ENCODE measurements around the gene LHFPL3. TPM values are rescaled to one million over a fixed set of nuclear protein-coding genes. Genes with fewer than 3 reads are reported as not detected.
"Not testable (repeated sequence)": the region's sequence is repeated elsewhere in the genome, so short reads cannot be mapped to it uniquely, and the experiment has no call there.

The LHFPL3 gene
- total RNA-seq, 1 experiment from 2014 or later: not detected

GRCh38 chr7:104569751-104570150 lies 241.3 kb downstream of the LHFPL3 start:
- intact Hi-C loops (cut with micrococcal nuclease; ENCODE audit: unreplicated experiment): no loop called here
- no peaks in the 10 kb centered on the region for H3K36me3 ChIP-seq (ENCODE audit: low read depth)
- H3K9me2 ChIP-seq (ENCODE audit: insufficient read depth): no peaks in the 10 kb centered on the region
- ChIA-PET CTCF (no interaction called here), POLR2A (ENCODE audit: unreplicated experiment) (no interaction called here)
- H3K4me2 ChIP-seq: no peak overlapping the region
- H3F3A ChIP-seq (ENCODE audit: insufficient read depth, low read depth): no peaks in the 10 kb centered on the region
- no peak overlapping the region for H2AFZ ChIP-seq
- H3K4me1 ChIP-seq (replicated peaks; ENCODE audit: insufficient read depth): no peaks in the 10 kb centered on the region
- no peaks in the 10 kb centered on the region for H3K9me3 ChIP-seq (ENCODE audit: insufficient read depth, low read depth)
- DNase-seq: no peak
- H3K79me2 ChIP-seq (ENCODE audit: low read depth): no peaks in the 10 kb centered on the region
- BruUV-seq (replicated peaks): no TSS peak
- 0 out of 2 replicates have a peak, but pooled peaks cover 14% of the 10 kb centered on the region for H3K27me3 ChIP-seq (ENCODE audit: insufficient read depth, low read depth)
- no peak overlapping the region for H3K27ac ChIP-seq
- TF ChIP-seq CTCF (conservative IDR thresholded peaks at IDR 0.05) (no peak), EZH2 (IDR thresholded peaks at IDR 0.05; ENCODE audit: low read depth) (no peak)
- no peaks in the 10 kb centered on the region for H4K20me1 ChIP-seq (ENCODE audit: insufficient read depth)
- H3K4me3 ChIP-seq: no peak overlapping the region

GRCh38 chr7:104572554-104572953 lies 244.2 kb downstream of the LHFPL3 start:
- Histone ChIP-seq H4K20me1 (ENCODE audit: insufficient read depth) (no peaks in the 10 kb centered on the region), H3K4me3 (no peak overlapping the region), H3K9me3 (ENCODE audit: insufficient read depth, low read depth) (no peaks in the 10 kb centered on the region), H3K4me1 (replicated peaks; ENCODE audit: insufficient read depth) (no peaks in the 10 kb centered on the region), H3K27ac (no peak overlapping the region), H3K9me2 (ENCODE audit: insufficient read depth) (no peaks in the 10 kb centered on the region), H3K27me3 (ENCODE audit: insufficient read depth, low read depth) (0 out of 2 replicates have a peak, but pooled peaks cover 14% of the 10 kb centered on the region), H2AFZ (no peak overlapping the region), H3K36me3 (ENCODE audit: low read depth) (no peaks in the 10 kb centered on the region), H3F3A (ENCODE audit: insufficient read depth, low read depth) (no peaks in the 10 kb centered on the region), H3K79me2 (ENCODE audit: low read depth) (no peaks in the 10 kb centered on the region), H3K4me2 (no peak overlapping the region)
- DNase-seq: no peak
- CTCF ChIA-PET: no interaction called here
- no TSS peak for BruUV-seq (replicated peaks)
- TF ChIP-seq EZH2 (IDR thresholded peaks at IDR 0.05; ENCODE audit: low read depth): no peak
- TF ChIP-seq CTCF (conservative IDR thresholded peaks at IDR 0.05): no peak
- POLR2A ChIA-PET (ENCODE audit: unreplicated experiment): no interaction called here
- intact Hi-C loops (cut with micrococcal nuclease; ENCODE audit: unreplicated experiment): no loop called here

- H3K4me1 ChIP-seq (replicated peaks; ENCODE audit: insufficient read depth): no peaks in the 10 kb centered on the region
- no peak overlapping the region for H3K27ac ChIP-seq
- intact Hi-C loops (cut with micrococcal nuclease; ENCODE audit: unreplicated experiment): no loop called here
- BruUV-seq (replicated peaks): no TSS peak
- no peak for DNase-seq
- no peaks in the 10 kb centered on the region for H3K36me3 ChIP-seq (ENCODE audit: low read depth)
- no peaks in the 10 kb centered on the region for H3K27me3 ChIP-seq (ENCODE audit: insufficient read depth, low read depth)
- H3K4me2 ChIP-seq: no peak overlapping the region
- CTCF ChIA-PET: no interaction called here
- no peaks in the 10 kb centered on the region for H4K20me1 ChIP-seq (ENCODE audit: insufficient read depth)
- no peaks in the 10 kb centered on the region for H3K9me2 ChIP-seq (ENCODE audit: insufficient read depth)
- no peaks in the 10 kb centered on the region for H3K79me2 ChIP-seq (ENCODE audit: low read depth)
- POLR2A ChIA-PET (ENCODE audit: unreplicated experiment): no interaction called here
- no peak overlapping the region for H3K4me3 ChIP-seq
- no peak overlapping the region for H2AFZ ChIP-seq
- H3F3A ChIP-seq (ENCODE audit: insufficient read depth, low read depth): no peaks in the 10 kb centered on the region
- H3K9me3 ChIP-seq (ENCODE audit: insufficient read depth, low read depth): no peaks in the 10 kb centered on the region
- TF ChIP-seq CTCF (conservative IDR thresholded peaks at IDR 0.05) (no peak), EZH2 (IDR thresholded peaks at IDR 0.05; ENCODE audit: low read depth) (no peak)
Measured at GRCh38 chr7:104584620-104585019, 256.2 kb downstream of the LHFPL3 start.

GRCh38 chr7:104595591-104595990 lies 267.2 kb downstream of the LHFPL3 start:
- H3K4me3 ChIP-seq; H3K27me3 ChIP-seq (ENCODE audit: insufficient read depth, low read depth); POLR2A ChIA-PET (ENCODE audit: unreplicated experiment); H3K79me2 ChIP-seq (ENCODE audit: low read depth); H3K4me1 ChIP-seq (replicated peaks; ENCODE audit: insufficient read depth); H3K27ac ChIP-seq; CTCF ChIA-PET; H4K20me1 ChIP-seq (ENCODE audit: insufficient read depth); H3K4me2 ChIP-seq; H3F3A ChIP-seq (ENCODE audit: insufficient read depth, low read depth); intact Hi-C loops (cut with micrococcal nuclease; ENCODE audit: unreplicated experiment); BruUV-seq (replicated peaks); H2AFZ ChIP-seq; H3K9me3 ChIP-seq (ENCODE audit: insufficient read depth, low read depth); DNase-seq; H3K9me2 ChIP-seq (ENCODE audit: insufficient read depth); H3K36me3 ChIP-seq (ENCODE audit: low read depth): not testable (repeated sequence)
